GM12878 (cell line): Measurements from ENCODE around the gene WIPF1. TPM values are rescaled to one million over a fixed set of nuclear protein-coding genes. Genes with fewer than 3 reads are reported as not detected.

Experiments used
- ATAC-seq: fragments of 200-7000 bp; cut with Tn5 transposase; 3 replicates; pipeline ENCODE4 v1.9.1; 2020; ENCODE audit warnings: mild to moderate bottlenecking, moderate library complexity
- BruUV-seq: library from RNA; stranded (reverse); fragments of 400-500 nt; replicated peaks from 2 replicates; lab custom pipeline; 2021; lab: Mats Ljungman, UMichigan
- CTCF ChIA-PET: fragments of 300-600 bp; sonication (Branson Sonifier 250); formaldehyde crosslinking; extraction: SDS; loops from one replicate; lab custom pipeline; 2021; ENCODE audit warnings: inconsistent platforms; lab: Yijun Ruan, JAX
- POLR2A ChIA-PET: fragments of 350-600 bp; formaldehyde crosslinking; extraction: SDS; loops from one replicate; lab custom pipeline; 2021; ENCODE audit warnings: inconsistent platforms; lab: Charles Lee
- RAD21 ChIA-PET: fragments of 300-600 bp; sonication (Branson Sonifier 250); formaldehyde crosslinking; loops from one replicate; lab custom pipeline; 2023; ENCODE audit warnings: antibody characterized with exemption; ENCODE audit not compliant: unreplicated experiment; lab: Charles Lee
- SMC1A ChIA-PET: fragments of 300-600 bp; sonication (Branson Sonifier 250); formaldehyde crosslinking; loops from one replicate; lab custom pipeline; 2023; ENCODE audit not compliant: unreplicated experiment, uncharacterized antibody; lab: Charles Lee
- DNase-seq: peaks from one replicate; pipeline ENCODE4 v3.0.0-alpha.2; 2011; ENCODE audit warnings: low read depth, low spot score
- FAIRE-seq: peaks from 3 replicates; lab custom pipeline; 2011; peaks lifted over from hg19 to GRCh38; lab: Jason Lieb, UNC
- H2AFZ ChIP-seq: 2 replicates; pipeline ENCODE4 v1.6.0; 2011; ENCODE audit warnings: low read depth, low read length, control low read depth; ENCODE audit not compliant: control insufficient read depth
- H3K27ac ChIP-seq: 2 replicates; pipeline ENCODE4 v1.5.1; 2011; ENCODE audit warnings: control low read depth; ENCODE audit not compliant: control insufficient read depth, insufficient read depth
- H3K27me3 ChIP-seq, 2 experiments: replicated peaks in 1 of 2; 2 replicates each; pipeline versions ENCODE4 v1.6.0 to v1.6.1; 2011; ENCODE audit warnings: low read length in 1 of 2; ENCODE audit not compliant: control insufficient read depth in 2 of 2, insufficient read depth in 2 of 2
- H3K36me3 ChIP-seq, 2 experiments: 2 replicates each; pipeline ENCODE4 v1.5.1; 2011; ENCODE audit warnings: low read length in 1 of 2; ENCODE audit not compliant: control insufficient read depth in 2 of 2, insufficient read depth in 2 of 2
- H3K4me1 ChIP-seq: 2 replicates; pipeline ENCODE4 v1.6.1; 2011; ENCODE audit warnings: mild to moderate bottlenecking, low read length, moderate library complexity, mixed read lengths; ENCODE audit not compliant: control insufficient read depth, insufficient read depth
- H3K4me2 ChIP-seq: 2 replicates; pipeline ENCODE4 v1.6.0; 2011; ENCODE audit warnings: control low read depth; ENCODE audit not compliant: control insufficient read depth, insufficient read depth
- H3K4me3 ChIP-seq: fragments of 200-600 bp; sonication (generic); 2 replicates; pipeline ENCODE4 v1.5.1; 2016
- H3K79me2 ChIP-seq: 2 replicates; pipeline ENCODE4 v1.6.0; 2011; ENCODE audit warnings: low read length; ENCODE audit not compliant: control insufficient read depth, insufficient read depth
- H3K9ac ChIP-seq: 2 replicates; pipeline ENCODE4 v1.8.0; 2011; ENCODE audit warnings: low read length, control low read depth, mixed read lengths; ENCODE audit not compliant: control insufficient read depth, insufficient read depth
- H3K9me3 ChIP-seq: replicated peaks from 3 replicates; pipeline ENCODE4 v1.5.1; 2011; ENCODE audit warnings: mild to moderate bottlenecking, low read length; ENCODE audit not compliant: control insufficient read depth, insufficient read depth
- H4K20me1 ChIP-seq: 2 replicates; pipeline ENCODE4 v1.6.0; 2011; ENCODE audit not compliant: control insufficient read depth, insufficient read depth
- CHD4 ChIP-seq: fragments of 200-600 bp; sonication (generic); IDR thresholded peaks from 2 replicates; pipeline ENCODE4 v1.6.1; 2016; ENCODE audit warnings: mild to moderate bottlenecking
- RBBP5 ChIP-seq: fragments of 200-600 bp; sonication (generic); conservative IDR thresholded peaks from 2 replicates; pipeline ENCODE4 v1.6.1; 2016
- ZBTB40 ChIP-seq: fragments of 450-650 bp; IDR thresholded peaks from 2 replicates; pipeline ENCODE4 v1.6.1; 2016; ENCODE audit warnings: mild to moderate bottlenecking, moderate library complexity, borderline replicate concordance
- WGBS: methylation state at CpG from one replicate; pipeline ENCODE4 v1.1.6; 2016; ENCODE audit warnings: low lambda C conversion rate; ENCODE audit not compliant: insufficient replicate concordance, insufficient coverage; ENCODE audit errors: missing lambda C conversion rate; 5-methylcytosine and 5-hydroxymethylcytosine counted together
- in situ Hi-C: fragments of 300-500 bp; cut with MboI; formaldehyde crosslinking; loops from 9 replicates; pipeline ENCODE4 v1.14.3; 2018; ENCODE audit warnings: mixed read lengths
- intact Hi-C: fragments of 100-400 bp; cut with micrococcal nuclease; formaldehyde crosslinking; loops from one replicate; pipeline ENCODE4 v1.14.2; 2022; ENCODE audit not compliant: unreplicated experiment
- polyA plus RNA-seq, 11 experiments: library from polyadenylated mRNA; depleted of rRNA in 4 of 11; unstranded in 6 of 11; stranded (reverse) in 5 of 11; fragments of >200 nt; fragmentation: Nextera tagmentation in 4 of 11; fragmentation: Illumina TruSeq in 1 of 11; extraction: Ambion mirVana in 4 of 11; extraction: Trizol in 1 of 11; gene quantifications; 1 replicate in 1 of 11; 2 replicates in 10 of 11; pipeline versions ENCODE4 v1.2.1 to v1.2.3, GENCODE V29; 2011 to 2016; ENCODE audit warnings: inconsistent platforms in 2 of 11, missing spikeins in 2 of 11, low read depth in 1 of 11
- total RNA-seq, 4 experiments: library from RNA; depleted of rRNA in 3 of 4; stranded (reverse); fragments of >200 nt in 3 of 4; fragmentation: Illumina TruSeq in 1 of 4; extraction: Trizol in 1 of 4; gene quantifications; 2 replicates each; pipeline versions ENCODE4 v1.2.1 to v1.2.3, GENCODE V29; 2013 to 2021

Gene WIPF1
- total and polyA plus RNA-seq, 10 of the 15 experiments (the other 5 are each of a cell fraction or from before 2014, with no cell fraction given): 23.1 to 188 (median 68.9) TPM

- WGBS: 18% methylated on average over 3 of the region's 3 CpGs
- Histone ChIP-seq H4K20me1 (no peaks in the 10 kb centered on the region; the same call in 1 of the 2 replicates), H3K27me3 (no peaks in the 10 kb centered on the region), H3K9me3 (no peaks in the 10 kb centered on the region), H3K36me3 (peaks cover 29 to 62% of the 10 kb centered on the region in 2 experiments), H2AFZ (no peak overlapping the region), H3K9ac (no peak overlapping the region), H3K79me2 (no peaks in the 10 kb centered on the region; the same call in 1 of the 2 replicates), H3K4me3 (no peak overlapping the region), H3K27ac (no peak overlapping the region), H3K4me2 (no peak overlapping the region), H3K4me1 (peaks cover 5% of the 10 kb centered on the region; the same call in 1 of the 2 replicates)
- DNase-seq: no peak
- ChIA-PET CTCF (interaction anchor here (0.5 to 13.6 kb wide), 4 partner anchors 11 to 125 kb away, joined by 3 to 261 read pairs (median 76); partner anchors contain the start of gene WIPF1), RAD21 (interaction anchor here (0.8 to 2.0 kb wide), 2 partner anchors 109 to 117 kb away, joined by 3 to 5 read pairs; no protein-coding TSS in a partner anchor), POLR2A (interaction anchor here (0.5 kb wide), 1 partner anchor 584 kb away, joined by 3 read pairs; no protein-coding TSS in a partner anchor), SMC1A (interaction anchor here (1.7 kb wide), 1 partner anchor 27 kb away, joined by 6 read pairs; no protein-coding TSS in a partner anchor)
- ATAC-seq: no peak
- TF ChIP-seq CHD4: no peak
- no peak for TF ChIP-seq ZBTB40
- no peak for TF ChIP-seq RBBP5
- in situ Hi-C loops (no loop called here), intact Hi-C loops (no loop called here)
- no peak for FAIRE-seq
- no TSS peak for BruUV-seq
Measured at GRCh38 chr2:174572556-174572955, 25.0 kb downstream of the WIPF1 start.
